ENCODE results near the gene FUZ.

DNA sequence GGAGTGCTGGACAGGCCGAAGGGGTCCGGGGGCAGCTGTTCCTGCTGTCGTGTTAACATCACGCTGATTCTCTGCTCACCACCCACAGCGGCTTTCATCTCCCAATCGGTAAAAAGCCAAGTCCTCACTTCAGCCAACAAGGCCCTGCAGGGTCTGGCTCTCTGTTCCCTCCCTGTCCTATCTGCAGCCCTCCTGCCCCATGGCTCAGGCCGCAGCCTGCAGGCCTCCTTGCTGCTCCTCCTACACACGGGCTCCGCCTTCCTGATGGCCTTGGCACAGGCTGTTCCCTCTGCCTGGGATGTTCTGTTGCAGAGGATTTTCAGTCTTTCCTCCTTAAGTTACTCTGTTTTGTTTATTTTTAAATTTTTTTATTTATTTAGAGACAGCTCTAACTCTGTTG, 22.2 kb downstream of the FUZ start:
- TF ChIP-seq, protein P1, sequence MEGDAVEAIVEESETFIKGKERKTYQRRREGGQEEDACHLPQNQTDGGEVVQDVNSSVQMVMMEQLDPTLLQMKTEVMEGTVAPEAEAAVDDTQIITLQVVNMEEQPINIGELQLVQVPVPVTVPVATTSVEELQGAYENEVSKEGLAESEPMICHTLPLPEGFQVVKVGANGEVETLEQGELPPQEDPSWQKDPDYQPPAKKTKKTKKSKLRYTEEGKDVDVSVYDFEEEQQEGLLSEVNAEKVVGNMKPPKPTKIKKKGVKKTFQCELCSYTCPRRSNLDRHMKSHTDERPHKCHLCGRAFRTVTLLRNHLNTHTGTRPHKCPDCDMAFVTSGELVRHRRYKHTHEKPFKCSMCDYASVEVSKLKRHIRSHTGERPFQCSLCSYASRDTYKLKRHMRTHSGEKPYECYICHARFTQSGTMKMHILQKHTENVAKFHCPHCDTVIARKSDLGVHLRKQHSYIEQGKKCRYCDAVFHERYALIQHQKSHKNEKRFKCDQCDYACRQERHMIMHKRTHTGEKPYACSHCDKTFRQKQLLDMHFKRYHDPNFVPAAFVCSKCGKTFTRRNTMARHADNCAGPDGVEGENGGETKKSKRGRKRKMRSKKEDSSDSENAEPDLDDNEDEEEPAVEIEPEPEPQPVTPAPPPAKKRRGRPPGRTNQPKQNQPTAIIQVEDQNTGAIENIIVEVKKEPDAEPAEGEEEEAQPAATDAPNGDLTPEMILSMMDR (conservative IDR thresholded peaks at IDR 0.05), result no peak
- TF ChIP-seq ZFX (IDR thresholded peaks at IDR 0.05), result no peak

Measured in C4-2B (cell line).